HT-29 (cell line): ENCODE results near the gene FAM193B. TPM values are rescaled to one million over a fixed set of nuclear protein-coding genes. Genes with fewer than 3 reads are reported as not detected.
A peak's percentile ranks its signal among the peaks of the same experiment; 100 is the strongest.

Experiments used
- DNase-seq: peaks from one replicate; pipeline ENCODE4 v3.0.0-alpha.2; 2015; ENCODE audit warnings: low spot score
- total RNA-seq: library from RNA; depleted of rRNA; stranded (reverse); fragments of >200 nt; shearing (Covaris generic); gene quantifications from 2 replicates; pipeline ENCODE4 v1.2.3, GENCODE V29; 2014; rRNA removed

FAM193B gene
- total RNA-seq, result 32.8 and 61.4 TPM in 2 replicates

DNA sequence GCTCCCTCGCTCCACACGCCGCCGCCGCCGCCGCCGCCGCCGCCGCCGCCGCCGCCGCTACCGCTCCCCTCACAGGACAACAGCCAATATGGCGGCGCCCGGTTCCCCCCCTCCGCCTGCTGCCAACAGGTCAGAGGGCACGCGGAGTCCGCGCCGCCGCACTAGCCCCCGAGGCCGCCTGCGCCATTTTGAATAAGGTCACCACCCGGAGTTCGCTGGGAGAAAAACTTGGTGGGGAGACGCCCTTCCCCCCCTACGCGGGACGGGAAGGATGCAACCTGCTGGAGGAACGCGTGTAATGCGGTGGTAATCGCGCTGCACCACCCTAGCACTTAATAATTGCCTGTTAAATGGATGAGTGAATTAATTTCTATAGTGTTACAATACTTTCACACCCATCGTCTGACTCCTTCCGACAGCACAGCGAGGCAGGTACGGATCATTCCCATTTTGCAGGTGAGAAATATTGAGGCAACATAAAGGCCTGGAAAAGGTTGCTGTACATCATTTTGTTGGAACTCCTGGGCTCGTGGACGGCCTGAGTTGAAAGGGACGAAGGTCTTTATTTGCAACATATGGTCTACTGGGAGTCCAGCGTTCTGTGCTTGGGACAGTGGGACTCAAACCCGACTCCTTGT lies at the start of gene FAM193B:
Gene FAM193B, minus strand, starts transcription at position 90 of the 638 bp plus-strand sequence. CDS start 105 bp downstream, outside the sequence.
- DNase-seq, result peak; percentile 90

DNA sequence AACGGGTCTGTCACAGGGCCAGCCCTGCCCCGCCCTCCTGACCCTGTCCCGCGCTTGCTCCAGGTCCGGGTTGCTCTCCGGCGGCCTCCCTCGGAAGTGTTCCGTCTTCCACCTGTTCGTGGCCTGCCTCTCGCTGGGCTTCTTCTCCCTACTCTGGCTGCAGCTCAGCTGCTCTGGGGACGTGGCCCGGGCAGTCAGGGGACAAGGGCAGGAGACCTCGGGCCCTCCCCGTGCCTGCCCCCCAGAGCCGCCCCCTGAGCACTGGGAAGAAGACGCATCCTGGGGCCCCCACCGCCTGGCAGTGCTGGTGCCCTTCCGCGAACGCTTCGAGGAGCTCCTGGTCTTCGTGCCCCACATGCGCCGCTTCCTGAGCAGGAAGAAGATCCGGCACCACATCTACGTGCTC lies 49.8 kb upstream of the FAM193B start:
- no peak for DNase-seq

DNA sequence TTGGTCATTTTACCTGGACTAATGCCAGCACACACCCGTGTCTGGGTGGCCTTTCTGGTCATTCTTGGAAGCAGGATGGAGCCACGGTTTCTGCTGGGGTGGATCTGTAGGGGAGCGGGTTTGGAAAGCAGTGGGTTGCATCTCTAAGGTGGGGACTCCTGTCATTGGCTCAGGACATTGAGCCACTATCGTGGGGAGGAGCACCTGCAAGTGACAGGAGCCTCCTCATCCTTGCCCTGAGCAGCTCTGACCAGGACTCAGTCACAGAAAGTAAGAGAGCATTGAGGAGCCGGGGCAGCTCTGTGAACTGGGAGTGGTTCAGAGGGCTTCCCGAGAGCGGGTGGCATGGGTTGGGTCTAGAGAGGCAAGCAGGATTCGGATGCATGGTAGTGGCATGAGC lies 49.3 kb upstream of the FAM193B start:
- no peak for DNase-seq

DNA sequence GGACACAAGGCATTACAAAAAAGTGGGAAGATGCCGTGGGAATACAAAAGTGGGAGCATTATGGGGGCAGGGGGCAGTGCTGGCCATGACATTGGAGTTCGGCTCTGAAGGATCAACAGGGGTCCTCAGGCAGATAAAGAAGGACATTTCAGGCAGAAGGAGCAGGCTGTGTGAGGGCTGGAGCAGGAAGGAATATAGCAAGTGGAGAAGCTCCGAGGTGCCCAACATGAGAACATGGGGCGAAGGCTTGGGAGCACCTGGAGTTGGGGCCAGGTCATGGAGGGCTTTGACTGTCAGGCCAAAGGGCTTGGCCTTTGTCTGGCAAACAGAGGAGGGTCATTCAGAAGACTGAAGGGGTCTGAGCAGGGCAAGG lies 48.1 kb upstream of the FAM193B start:
- no peak for DNase-seq

DNA sequence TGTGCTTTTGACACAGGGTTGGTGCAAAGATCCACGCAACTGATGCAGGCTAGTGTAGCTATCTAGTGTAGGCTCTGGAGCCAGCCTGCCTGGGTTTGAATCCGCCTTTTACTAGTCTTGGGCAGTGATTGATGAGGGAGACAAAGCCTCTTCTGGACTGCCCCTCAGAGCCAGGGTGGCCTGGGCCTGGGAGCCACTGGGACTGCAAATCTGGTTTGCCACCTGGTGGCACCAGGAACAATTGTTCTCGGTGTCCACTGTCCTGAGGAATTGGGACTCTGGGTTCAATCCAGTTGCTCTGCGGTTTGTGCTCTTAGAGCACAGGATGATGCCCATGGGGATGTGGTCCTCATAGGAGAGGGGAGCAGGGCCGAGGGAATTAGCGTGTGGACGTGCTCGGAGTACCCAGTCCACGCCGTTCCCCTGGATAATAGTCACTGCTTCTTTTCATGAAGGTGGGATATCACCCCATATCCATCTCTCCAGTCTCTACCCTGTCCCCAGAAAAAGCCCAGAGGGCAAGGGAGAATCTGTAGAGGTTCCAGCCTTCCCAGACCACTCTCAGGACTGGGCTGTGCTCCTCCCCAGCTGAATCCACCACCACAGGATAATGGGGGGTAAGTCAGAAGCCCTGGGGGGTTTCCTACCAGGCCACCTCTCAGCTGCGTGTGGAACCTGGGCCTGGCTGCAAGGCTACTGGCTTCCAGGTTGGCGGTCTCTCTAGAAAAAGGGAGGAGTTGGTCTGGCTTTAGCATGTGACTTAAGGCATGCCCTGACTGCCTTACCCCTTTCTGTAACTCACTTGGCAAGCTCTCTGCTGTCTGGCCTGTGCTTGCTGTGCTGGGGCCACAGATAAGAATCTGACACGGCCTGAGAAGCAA lies 47.5 kb upstream of the FAM193B start:
- peak; percentile 39 for DNase-seq

DNA sequence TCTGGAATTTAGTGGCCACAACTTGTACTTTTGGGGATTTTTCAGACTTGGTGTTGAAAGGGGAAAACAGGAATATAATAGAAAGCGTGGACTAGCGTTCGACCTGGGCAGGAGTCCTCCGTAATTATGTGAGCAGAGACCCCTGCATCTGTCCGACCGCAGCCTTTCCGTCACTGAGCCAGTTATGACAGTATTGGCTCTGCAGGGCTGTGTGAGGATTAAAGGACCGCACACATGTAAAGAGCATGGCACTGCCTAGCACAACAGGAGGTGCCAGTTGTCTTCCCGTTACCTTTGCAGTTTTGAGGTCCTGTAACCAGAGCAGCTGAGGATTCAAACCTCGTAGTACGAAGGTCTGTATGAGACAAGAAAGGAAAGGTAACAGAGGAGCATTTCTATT lies 46.8 kb upstream of the FAM193B start:
- no peak for DNase-seq

DNA sequence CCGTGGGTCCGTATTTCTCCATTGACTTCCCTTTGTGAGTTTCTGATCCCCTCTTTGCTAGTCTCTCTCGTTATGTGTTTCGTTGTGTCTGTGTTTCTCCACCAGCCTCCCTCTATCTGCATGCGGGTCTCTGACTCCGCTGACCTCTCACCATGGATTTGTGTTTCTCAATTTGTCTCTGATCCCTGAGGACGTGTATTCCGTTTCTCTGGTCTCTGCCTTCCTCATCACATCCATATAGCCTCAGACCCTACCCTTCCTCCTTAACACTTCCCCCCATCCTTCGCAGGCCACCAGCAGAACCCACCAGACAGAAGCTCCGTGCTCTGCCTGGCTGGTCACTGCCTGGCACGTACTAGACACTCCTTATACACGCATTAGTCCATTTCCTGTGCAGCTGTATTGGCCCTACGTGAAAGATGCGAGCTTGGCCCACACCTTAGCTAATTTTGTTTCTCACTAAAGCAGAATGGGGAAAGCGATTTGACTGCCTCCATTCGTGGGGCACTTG lies 46.2 kb upstream of the FAM193B start:
- no peak for DNase-seq

DNA sequence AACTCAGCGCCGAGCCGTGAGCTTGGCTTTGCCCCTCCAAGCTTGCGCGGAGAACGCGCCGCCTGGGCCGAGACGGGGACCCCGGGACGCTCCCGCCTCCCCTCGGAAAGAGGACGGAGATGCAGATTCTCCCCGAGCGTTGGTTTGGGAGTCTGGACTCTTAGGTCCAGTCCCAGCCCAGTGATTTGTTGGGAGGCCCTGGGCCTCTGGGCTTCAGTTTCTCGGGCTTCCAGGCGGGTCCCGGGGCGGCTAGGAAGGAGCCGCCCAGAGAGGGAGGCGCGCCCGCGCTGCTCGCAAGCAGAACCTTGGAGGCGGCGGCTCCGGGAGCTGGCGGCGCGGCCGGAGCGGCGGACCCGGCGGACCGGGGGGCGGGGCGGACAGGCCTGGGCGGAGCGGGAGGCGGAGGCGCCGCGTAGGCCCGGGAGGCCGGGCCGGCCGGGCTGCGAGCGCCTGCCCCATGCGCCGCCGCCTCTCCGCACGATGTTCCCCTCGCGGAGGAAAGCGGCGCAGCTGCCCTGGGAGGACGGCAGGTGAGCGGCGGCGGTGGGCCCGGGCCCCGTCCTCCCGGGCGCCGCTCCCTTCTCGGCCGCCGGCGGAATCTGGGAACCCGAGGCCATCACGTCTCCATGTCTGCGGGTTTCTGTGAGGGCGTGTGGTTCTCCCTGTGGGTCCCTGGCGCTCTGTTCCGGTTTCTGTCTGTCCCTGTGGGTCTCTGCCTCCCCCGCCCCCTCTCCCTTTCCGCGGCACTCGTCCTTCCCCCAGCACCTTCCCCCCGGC lies 45.6 kb upstream of the FAM193B start, which contains the start of gene B4GALT7:
Gene B4GALT7, plus strand, starts transcription at position 402 of the 777 bp plus-strand sequence. Its CDS starts 79 bp downstream, at position 481.
- peak; percentile 73 for DNase-seq

DNA sequence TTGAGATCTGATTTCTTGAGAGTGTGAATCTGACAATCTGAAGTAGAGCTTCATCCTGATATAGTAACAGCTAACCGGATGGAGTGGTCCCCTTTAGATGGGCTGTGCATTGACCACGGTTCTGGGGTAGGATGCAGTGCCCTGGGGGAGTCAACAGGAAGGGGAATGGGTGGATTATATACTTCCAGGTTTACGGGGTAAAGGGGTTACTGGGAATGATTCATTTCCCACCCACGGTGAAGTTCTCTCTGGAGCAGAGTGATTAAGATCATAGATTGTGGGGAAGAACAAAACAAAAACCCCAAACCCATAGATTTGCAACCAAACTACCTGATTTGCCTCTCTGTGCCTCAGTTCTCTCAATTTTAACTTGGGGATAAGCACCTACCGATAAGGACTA lies 44.1 kb upstream of the FAM193B start:
- no peak for DNase-seq

DNA sequence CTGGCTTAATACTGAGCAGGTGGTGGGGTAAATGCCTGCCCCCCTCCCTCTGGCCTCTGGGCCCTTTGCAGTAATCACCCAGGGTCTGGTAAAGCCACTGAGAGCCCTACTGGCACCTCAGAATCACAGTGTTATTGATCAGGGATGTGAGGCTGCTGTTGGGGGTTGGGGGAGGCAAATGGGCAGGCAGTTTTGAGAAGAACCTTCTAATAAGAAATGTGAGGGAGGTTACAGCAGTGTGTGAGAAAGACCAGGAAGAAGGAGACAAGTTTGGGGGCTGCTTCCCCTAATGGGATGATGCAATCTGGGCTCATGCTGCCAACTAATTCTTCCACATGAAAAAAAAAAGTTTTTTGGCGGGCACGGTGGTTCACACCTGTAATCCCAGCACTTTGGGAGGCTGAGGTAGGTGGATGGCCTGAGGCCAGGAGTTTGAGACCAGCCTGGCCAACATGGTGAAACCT lies 42.4 kb upstream of the FAM193B start:
- no peak for DNase-seq

DNA sequence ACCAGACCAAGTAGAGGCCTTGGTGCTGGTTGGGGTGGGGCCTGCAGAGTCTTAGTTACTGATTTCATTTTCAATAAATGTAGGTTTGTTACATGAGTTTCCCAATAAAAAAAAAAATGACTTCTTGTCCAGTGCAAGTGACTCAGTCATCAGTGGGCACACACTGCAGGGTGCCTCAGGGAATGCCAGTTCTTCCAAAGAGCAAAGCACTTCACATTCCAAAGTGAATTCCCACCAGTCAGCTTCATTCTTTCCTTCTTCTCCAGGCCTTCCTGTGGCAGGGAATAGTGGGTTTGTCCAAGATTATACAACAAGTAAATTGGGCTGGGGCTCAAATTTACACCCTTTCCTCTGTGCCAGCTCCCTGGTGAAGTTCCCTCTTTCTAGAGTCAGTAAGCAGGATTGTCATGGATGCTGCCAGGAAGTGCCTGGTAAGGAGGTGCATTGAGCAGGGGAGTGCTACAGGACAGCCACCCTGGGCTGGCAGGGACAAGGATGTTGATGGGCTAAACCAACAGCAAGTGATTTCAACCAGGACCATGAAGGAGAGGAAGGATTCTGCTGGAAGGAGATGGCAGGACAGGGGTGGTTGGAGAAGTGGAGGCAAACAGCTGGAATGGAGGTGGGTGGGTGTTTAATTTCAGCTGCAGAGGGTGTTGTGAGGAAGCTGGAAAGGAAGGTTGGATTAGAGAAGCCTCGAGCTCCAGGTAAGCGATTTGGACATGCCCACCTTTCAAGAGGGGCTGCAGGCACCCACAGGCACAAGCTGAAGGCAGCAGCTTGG lies 41.8 kb upstream of the FAM193B start:
- DNase-seq, result no peak

DNA sequence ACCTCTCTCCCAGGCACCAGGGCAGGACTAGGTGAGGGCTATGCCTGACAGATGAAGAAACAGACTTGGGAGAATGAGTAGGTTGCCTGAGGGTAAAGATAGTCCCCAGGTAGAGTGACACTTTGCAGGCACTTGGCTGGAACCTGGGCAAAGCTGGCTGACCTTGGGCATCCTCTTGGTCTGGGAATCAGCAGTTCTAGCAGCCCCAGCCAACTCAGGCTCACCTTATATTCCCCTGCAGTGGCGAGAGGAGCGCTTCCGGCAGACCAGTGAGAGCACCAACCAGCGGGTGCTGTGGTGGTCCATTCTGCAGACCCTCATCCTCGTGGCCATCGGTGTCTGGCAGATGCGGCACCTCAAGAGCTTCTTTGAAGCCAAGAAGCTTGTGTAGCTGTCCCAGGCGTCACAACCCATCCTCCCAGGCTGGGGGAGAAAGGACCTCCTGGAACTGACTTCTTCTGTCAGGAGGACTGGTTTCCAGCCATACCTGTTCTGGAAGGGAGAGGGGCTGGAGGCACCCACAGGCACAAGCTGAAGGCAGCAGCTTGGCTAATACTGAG lies 40.7 kb upstream of the FAM193B start:
- no peak for DNase-seq

DNA sequence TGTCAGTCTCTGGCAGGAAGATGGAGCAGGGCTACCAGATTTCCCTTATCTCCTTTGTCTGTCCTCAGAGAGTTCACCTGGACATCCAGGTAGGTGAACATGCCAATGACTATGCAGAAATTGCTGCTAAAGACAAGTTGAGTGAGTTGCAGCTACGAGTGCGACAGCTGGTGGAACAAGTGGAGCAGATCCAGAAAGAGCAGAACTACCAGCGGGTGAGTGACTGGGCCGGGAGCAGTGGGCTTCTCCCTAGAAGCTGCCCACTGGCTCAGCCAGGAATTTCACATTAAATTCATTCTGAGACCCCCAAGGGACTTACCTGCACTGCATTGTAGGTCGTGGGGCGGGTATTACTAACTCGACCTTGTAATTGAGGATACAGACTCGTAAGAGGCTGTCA lies 39.7 kb upstream of the FAM193B start:
- no peak for DNase-seq

DNA sequence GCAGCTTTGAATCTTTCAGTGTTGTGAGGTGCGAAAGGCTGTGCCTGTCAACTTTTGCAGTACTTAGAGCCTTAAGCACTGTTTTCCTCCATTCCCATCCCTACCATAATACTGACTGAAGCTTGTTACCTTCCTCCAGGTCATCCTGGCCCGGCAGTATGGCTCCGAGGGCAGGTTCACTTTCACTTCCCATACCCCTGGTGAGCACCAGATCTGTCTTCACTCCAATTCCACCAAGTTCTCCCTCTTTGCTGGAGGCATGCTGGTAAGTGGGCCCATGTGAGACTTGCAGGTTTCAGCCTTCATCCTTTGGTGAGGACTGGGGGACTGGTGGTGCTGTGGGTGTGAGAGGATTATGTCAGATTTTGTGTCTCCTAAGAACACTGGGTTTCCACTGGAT lies 39.1 kb upstream of the FAM193B start:
- DNase-seq, result no peak

DNA sequence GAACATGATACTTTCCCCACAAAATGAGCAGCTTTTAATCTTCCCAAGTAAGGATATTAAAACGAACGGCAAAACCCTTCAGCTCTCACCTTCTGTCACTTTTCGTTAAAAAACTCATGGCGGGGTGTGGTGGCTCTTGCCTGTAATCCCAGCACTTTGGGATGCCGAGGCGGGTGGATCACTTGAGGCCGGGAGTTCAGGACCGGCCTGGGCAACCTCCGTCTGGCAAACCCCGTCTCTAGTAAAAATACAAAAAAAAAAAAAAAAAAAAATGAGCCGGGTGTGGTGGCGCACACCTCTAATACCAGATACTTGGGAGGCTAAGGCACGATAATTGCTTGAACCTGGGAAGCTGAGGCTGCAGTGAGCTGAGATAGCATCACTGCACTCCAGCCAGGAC lies 38.5 kb upstream of the FAM193B start:
- no peak for DNase-seq

DNA sequence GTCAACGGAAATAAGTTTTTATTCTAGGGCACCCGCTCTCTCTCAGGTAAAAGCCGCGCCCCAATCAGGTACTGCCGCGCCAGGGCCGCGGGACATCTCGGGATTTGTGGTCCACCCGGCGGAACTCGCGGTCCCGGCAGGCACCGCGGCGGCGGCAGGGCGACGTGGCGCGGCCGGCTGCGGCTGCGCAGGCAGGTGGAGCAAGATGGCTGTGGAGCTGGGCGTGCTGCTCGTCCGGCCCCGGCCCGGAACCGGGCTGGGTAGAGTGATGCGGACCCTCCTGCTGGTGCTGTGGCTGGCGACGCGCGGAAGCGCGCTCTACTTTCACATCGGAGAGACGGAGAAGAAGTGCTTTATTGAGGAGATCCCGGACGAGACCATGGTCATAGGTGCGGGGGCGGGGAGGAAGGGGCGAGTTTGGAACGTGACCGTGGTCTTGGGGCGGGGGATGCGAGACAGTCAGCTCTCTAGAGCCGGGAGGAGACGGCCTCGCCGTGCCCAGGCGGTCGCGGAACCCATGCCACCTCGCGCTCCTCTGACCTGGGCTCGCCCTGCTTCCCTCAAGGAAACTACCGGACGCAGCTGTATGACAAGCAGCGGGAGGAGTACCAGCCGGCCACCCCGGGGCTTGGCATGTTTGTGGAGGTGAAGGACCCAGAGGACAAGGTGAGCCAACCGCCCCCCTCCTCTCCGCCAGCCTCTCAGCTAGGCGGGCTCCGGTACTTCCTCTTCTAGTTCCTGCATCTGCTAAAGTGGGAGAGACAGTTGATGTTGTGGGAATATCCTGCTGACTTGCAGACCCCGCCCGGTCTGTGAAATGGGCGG lies 37.9 kb upstream of the FAM193B start, which contains the start of gene TMED9:
Gene TMED9, plus strand, starts transcription at position 194 of the 825 bp plus-strand sequence. Its CDS starts 12 bp downstream, at position 206.
- peak; percentile 83 for DNase-seq

DNA sequence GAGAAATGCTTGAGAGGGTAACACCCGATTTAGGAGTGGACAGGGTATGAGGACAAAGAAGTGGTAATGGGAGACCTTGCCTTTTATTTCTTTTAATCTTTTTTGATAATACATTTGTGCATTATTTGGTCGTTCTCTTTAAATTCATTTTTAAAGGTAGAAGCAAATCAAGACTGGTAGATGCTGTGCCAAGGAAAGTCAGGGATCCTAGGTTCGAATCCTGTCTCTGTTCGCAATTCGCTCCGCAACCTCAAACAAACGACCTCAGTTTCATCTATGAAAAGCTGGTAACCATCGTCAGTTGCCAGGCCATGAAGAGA lies 37.3 kb upstream of the FAM193B start:
- DNase-seq, result no peak

DNA sequence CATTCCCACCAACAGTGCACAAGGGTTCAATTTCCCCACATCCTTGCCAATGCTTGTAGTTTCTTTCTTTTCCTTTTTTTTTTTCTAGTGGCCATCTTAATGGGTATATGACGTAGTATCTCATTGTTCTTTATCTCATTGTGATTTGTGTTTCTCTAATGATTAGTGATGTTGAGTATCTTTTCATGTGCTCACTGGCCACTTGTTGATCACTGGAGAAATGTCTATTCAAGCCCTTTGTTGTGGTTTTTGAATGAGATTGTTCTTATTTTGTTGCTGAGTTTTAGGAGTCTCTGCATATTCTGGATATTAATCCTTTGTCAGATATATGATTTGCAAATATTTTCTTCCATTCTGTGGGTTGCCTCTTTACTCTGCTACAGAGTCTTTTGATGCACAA lies 36.0 kb upstream of the FAM193B start:
- DNase-seq, result no peak

DNA sequence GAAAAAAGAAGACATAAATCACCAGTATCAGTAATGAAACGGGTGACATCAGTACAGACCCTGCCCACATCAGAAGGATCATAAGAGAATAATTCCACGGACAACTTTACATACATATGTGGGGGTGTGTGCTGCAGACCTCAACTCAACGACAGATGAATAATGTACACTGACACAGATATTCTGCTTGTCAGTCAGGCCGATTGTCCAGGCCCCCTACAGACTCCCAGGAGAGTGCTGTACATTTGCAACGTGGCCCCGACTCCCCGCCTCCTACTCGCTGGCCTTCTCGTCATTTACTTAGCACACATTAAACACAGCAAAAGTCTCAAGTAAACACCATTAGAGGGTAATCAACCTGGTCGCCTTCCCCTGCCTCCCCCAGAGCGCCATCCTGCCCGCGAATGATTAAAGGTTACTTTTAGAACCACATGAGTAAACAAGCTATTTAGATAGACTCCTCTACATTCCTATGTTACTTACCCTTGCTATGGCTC lies 34.1 kb upstream of the FAM193B start:
- DNase-seq, result no peak

DNA sequence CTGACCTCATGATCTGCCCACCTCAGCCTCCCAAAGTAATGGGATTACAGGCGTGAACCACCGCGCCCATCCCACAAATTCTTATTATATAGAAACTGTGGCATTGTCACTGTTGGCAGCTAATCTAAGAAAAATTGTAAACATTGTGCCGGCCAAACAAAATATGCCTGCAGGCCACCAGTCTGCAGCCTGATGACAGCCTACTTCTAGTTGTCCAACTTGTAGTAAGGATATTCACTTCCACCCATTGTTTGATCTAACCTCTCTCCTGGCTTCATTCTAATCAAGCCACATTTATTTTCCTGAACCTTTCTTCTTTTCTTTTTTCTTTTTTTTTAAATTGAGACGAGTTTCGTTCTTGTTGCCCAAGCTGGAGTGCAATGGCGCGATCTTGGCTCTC lies 24.0 kb upstream of the FAM193B start:
- no peak for DNase-seq
